Stimulated activated CD4-positive, alpha-beta T cell treated with anti-CD3 and anti-CD28 coated beads, Interleukin-4, amount 100 ng/mL, for 1 hour (primary cell): ENCODE measurements around the gene VCP.

Experiments used
- DNase-seq: peaks from one replicate; pipeline ENCODE4 v3.0.0-alpha.2; 2020

Gene VCP

GRCh38 chr9:35102769-35103659, 30.6 kb upstream of the VCP start, which contains the start of gene STOML2:
Gene STOML2 (minus strand): TSS chr9:35103131. CDS start chr9:35103094, 37 bp downstream.
- peak; percentile 89 for DNase-seq

GRCh38 chr9:35102465-35102768, 30.0 kb upstream of the VCP start:
- no peak for DNase-seq

GRCh38 chr9:35097573-35097972, 25.1 kb upstream of the VCP start:
- no peak for DNase-seq

GRCh38 chr9:35096035-35096849, 23.8 kb upstream of the VCP start, which contains the start of gene PIGO:
Gene PIGO (minus strand): TSS chr9:35096591. CDS start chr9:35095565, 1,026 bp downstream.
- peak; percentile 91 for DNase-seq

GRCh38 chr9:35091536-35091935, 19.1 kb upstream of the VCP start:
- no peak for DNase-seq

- no peak for DNase-seq
Observed at GRCh38 chr9:35089434-35089833, 17.0 kb upstream of the VCP start.

GRCh38 chr9:35085078-35085477, 12.7 kb upstream of the VCP start:
- no peak for DNase-seq

GRCh38 chr9:35079426-35080341, 7.3 kb upstream of the VCP start, which contains the start of gene FANCG:
Gene FANCG (minus strand): TSS chr9:35079942. CDS start chr9:35079524, 418 bp downstream.
- DNase-seq, result peak; percentile 83

GRCh38 chr9:35079041-35079425, 6.6 kb upstream of the VCP start:
- DNase-seq, result no peak

- no peak for DNase-seq
Observed at GRCh38 chr9:35078066-35078465, 5.6 kb upstream of the VCP start.

GRCh38 chr9:35076848-35077247, 4.4 kb upstream of the VCP start:
- DNase-seq, result no peak

- no peak for DNase-seq
Observed at GRCh38 chr9:35075358-35075757, 2.9 kb upstream of the VCP start.

- DNase-seq, result no peak
Observed at GRCh38 chr9:35074791-35075190, 2.4 kb upstream of the VCP start.

GRCh38 chr9:35074141-35074540, 1.7 kb upstream of the VCP start:
- DNase-seq, result no peak

- no peak for DNase-seq
Observed at GRCh38 chr9:35073279-35073612, 821 bp upstream of the VCP start.

- DNase-seq, result peak; percentile 77
Observed at GRCh38 chr9:35071814-35072460, 488 bp downstream of the VCP start.

- DNase-seq, result no peak
Observed at GRCh38 chr9:35070823-35071813, 1.3 kb downstream of the VCP start.

- DNase-seq, result no peak
Observed at GRCh38 chr9:35069020-35069419, 3.4 kb downstream of the VCP start.

- DNase-seq, result no peak
Observed at GRCh38 chr9:35067056-35067455, 5.4 kb downstream of the VCP start.

GRCh38 chr9:35060548-35061207, 11.7 kb downstream of the VCP start:
- no peak for DNase-seq

- DNase-seq, result no peak
Observed at GRCh38 chr9:35059438-35059837, 13.0 kb downstream of the VCP start.
